GM12892 (cell line): ENCODE measurements around the gene FECH.

Source experiments
- POLR2A ChIP-seq: IDR thresholded peaks from 2 replicates; pipeline ENCODE4 v1.6.1; 2011; ENCODE audit warnings: low read depth, low read length, control low read depth
- POLR2AphosphoS5 ChIP-seq: IDR thresholded peaks from 2 replicates; pipeline ENCODE4 v1.6.1; 2011; ENCODE audit warnings: low read depth, low read length, control low read depth

- TF ChIP-seq POLR2AphosphoS5 (no peak), POLR2A (no peak)
Observed at GRCh38 chr18:57630754-57631595, 44.5 kb upstream of the FECH start.
